ENCODE results near the gene CHST12. TPM values are rescaled to one million over a fixed set of nuclear protein-coding genes. Genes with fewer than 3 reads are reported as not detected.
"Not testable (repeated sequence)": the region's sequence is repeated elsewhere in the genome, so short reads cannot be mapped to it uniquely, and the experiment has no call there.

CHST12 gene
- total RNA-seq, 1 experiment from 2014 or later, result 19.3 TPM

DNA sequence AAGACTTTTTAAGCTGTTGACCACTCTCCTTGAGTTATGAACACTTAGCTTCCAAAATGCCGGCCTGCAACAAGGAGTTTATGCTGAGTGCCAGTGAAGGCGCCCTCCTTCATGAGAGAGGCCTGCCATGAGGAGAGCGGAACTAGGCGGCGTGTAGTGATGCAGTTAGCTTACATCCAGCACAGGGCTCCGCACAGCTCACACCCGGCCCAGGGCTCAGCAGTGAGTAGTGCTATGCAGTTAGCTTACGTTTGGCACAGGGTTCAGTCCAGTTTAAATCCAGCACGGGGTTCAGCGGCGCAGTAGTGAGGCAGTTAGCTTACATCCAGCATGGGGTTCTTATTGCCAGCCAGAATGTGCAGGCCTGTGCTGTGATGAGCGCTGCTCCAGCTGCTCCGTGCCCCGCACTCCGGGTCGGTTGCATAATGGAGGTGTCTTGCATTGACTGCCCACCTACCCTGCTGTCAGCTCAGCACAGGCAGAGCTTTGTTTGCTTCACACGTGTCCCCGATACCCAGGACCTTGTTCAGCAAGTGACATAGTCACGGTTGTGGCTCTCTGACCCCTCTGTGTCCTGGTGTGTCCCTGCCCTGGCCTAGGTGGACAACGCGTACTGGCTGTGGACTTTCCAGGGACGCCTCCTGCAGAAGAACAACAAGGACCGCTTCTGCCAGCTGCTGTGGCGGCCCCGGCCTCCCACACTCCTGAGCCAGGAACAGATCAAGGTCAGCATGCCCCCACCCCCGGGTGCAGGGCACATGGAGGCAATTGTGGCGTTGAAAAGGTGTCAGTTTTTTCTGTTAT lies 26.9 kb upstream of the CHST12 start:
- Histone ChIP-seq H3K79me1 (ENCODE audit: insufficient read depth, low read depth, low read length, poor library complexity, severe bottlenecking) (peaks cover 10% of the 10 kb centered on the region), H2BK15ac (ENCODE audit: low read depth, low read length) (no peak overlapping the region), H2AK5ac (ENCODE audit: insufficient read length, low read length) (no peak overlapping the region), H4K20me1 (ENCODE audit: control insufficient read depth, insufficient read depth, insufficient read length) (no peaks in the 10 kb centered on the region), H3K4me1 (ENCODE audit: insufficient read depth, low read length) (no peaks in the 10 kb centered on the region), H2BK20ac (ENCODE audit: low read depth, low read length, poor library complexity, severe bottlenecking) (no peak overlapping the region), H3K4ac (ENCODE audit: low read depth, low read length) (no peak overlapping the region), H3T11ph (ENCODE audit: low read length) (no peak overlapping the region), H4K91ac (ENCODE audit: insufficient read length, low read depth, low read length) (no peak overlapping the region), H2BK12ac (ENCODE audit: insufficient read length, low read depth, low read length) (no peak overlapping the region), H3K14ac (ENCODE audit: insufficient read depth, low read length) (no peak overlapping the region), H3K23ac (ENCODE audit: insufficient read length, low read depth, low read length) (no peak overlapping the region), H3K23me2 (ENCODE audit: insufficient read length, low read depth, low read length, poor library complexity, severe bottlenecking) (no peaks in the 10 kb centered on the region), H4K8ac (replicated peaks; ENCODE audit: insufficient read length, low read depth, low read length) (no peak overlapping the region), H3K27ac (ENCODE audit: insufficient read length, low read depth, low read length) (no peak overlapping the region), H2BK5ac (ENCODE audit: insufficient read length, low read length) (no peak overlapping the region), H3K9ac (ENCODE audit: extremely low read depth, insufficient read length, low read length) (no peak overlapping the region), H2BK120ac (ENCODE audit: low read depth, low read length, poor library complexity, severe bottlenecking) (no peak overlapping the region), H3K56ac (ENCODE audit: insufficient read length, low read depth, low read length) (no peak overlapping the region), H2AFZ (ENCODE audit: low read length) (no peak overlapping the region), H3K9me3 (ENCODE audit: control insufficient read depth, low read depth, low read length) (no peaks in the 10 kb centered on the region), H3K79me2 (ENCODE audit: insufficient read depth, low read length) (peaks cover 3% of the 10 kb centered on the region; the same call in 1 of the 2 replicates), H3K18ac (ENCODE audit: insufficient read length, low read depth, low read length) (no peak overlapping the region), H3K4me2 (ENCODE audit: insufficient read depth, insufficient read length, low read length) (no peak overlapping the region), H4K5ac (ENCODE audit: insufficient read length, low read depth, low read length) (no peak overlapping the region), H3K27me3 (ENCODE audit: insufficient read depth, low read length) (no peaks in the 10 kb centered on the region)
- Mint-ChIP-seq H3K27ac (peak overlapping the region in 2 of 3 experiments; percentile 8 to 74; a peak in 3 of 7 replicates), H3K4me1 (no peaks in the 10 kb centered on the region), H3K36me3 (ENCODE audit: insufficient read depth in 1 of 3, low read depth in 3 of 3) (peaks cover 82 to 97% (median 97%) of the 10 kb centered on the region in 3 experiments), H3K4me3 (no peak overlapping the region), H3K27me3 (ENCODE audit: low read depth) (no peaks in the 10 kb centered on the region; the same call in 1 of the 2 replicates), H3K9me3 (no peaks in the 10 kb centered on the region; a peak in 2 of 5 replicates)
- DNase-seq, result no peak
- WGBS (ENCODE audit: extremely low coverage, insufficient read length, low lambda C conversion rate), result no CpG with 5 or more reads among the region's 27 CpGs
- TF ChIP-seq, protein P1, sequence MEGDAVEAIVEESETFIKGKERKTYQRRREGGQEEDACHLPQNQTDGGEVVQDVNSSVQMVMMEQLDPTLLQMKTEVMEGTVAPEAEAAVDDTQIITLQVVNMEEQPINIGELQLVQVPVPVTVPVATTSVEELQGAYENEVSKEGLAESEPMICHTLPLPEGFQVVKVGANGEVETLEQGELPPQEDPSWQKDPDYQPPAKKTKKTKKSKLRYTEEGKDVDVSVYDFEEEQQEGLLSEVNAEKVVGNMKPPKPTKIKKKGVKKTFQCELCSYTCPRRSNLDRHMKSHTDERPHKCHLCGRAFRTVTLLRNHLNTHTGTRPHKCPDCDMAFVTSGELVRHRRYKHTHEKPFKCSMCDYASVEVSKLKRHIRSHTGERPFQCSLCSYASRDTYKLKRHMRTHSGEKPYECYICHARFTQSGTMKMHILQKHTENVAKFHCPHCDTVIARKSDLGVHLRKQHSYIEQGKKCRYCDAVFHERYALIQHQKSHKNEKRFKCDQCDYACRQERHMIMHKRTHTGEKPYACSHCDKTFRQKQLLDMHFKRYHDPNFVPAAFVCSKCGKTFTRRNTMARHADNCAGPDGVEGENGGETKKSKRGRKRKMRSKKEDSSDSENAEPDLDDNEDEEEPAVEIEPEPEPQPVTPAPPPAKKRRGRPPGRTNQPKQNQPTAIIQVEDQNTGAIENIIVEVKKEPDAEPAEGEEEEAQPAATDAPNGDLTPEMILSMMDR (conservative IDR thresholded peaks at IDR 0.05), result no peak

DNA sequence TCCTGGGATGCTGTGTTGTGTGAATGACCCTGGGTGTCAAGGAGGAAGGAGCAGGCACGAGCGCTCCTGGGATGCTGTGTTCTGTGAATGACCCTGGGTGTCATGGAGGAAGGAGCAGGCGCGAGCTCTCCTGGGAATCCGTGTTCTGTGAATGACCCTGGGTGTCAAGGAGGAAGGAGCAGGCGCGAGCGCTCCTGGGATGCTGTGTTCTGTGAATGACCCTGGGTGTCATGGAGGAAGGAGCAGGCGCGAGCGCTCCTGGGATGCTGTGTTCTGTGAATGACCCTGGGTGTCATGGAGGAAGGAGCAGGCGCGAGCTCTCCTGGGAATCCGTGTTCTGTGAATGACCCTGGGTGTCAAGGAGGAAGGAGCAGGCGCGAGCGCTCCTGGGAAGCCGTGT lies 25.9 kb upstream of the CHST12 start:
- not testable (repeated sequence) for H2BK20ac ChIP-seq (ENCODE audit: low read depth, low read length, poor library complexity, severe bottlenecking); H2AK5ac ChIP-seq (ENCODE audit: insufficient read length, low read length); H4K8ac ChIP-seq (replicated peaks; ENCODE audit: insufficient read length, low read depth, low read length); H3K9me3 ChIP-seq (ENCODE audit: control insufficient read depth, low read depth, low read length); H2AFZ ChIP-seq (ENCODE audit: low read length); H3K27ac ChIP-seq (ENCODE audit: insufficient read length, low read depth, low read length); H4K20me1 ChIP-seq (ENCODE audit: control insufficient read depth, insufficient read depth, insufficient read length); H3K79me2 ChIP-seq (ENCODE audit: insufficient read depth, low read length); H3K9me3 Mint-ChIP-seq; DNase-seq; H3K9ac ChIP-seq (ENCODE audit: extremely low read depth, insufficient read length, low read length); H3K4me3 Mint-ChIP-seq; H3K23me2 ChIP-seq (ENCODE audit: insufficient read length, low read depth, low read length, poor library complexity, severe bottlenecking); H3K4ac ChIP-seq (ENCODE audit: low read depth, low read length); H4K5ac ChIP-seq (ENCODE audit: insufficient read length, low read depth, low read length); H3K4me1 Mint-ChIP-seq; H3K27ac Mint-ChIP-seq; H3T11ph ChIP-seq (ENCODE audit: low read length); H3K27me3 ChIP-seq (ENCODE audit: insufficient read depth, low read length); H3K4me1 ChIP-seq (ENCODE audit: insufficient read depth, low read length); H2BK12ac ChIP-seq (ENCODE audit: insufficient read length, low read depth, low read length); H3K14ac ChIP-seq (ENCODE audit: insufficient read depth, low read length); H2BK120ac ChIP-seq (ENCODE audit: low read depth, low read length, poor library complexity, severe bottlenecking); H3K56ac ChIP-seq (ENCODE audit: insufficient read length, low read depth, low read length); H2BK15ac ChIP-seq (ENCODE audit: low read depth, low read length); H2BK5ac ChIP-seq (ENCODE audit: insufficient read length, low read length); H3K23ac ChIP-seq (ENCODE audit: insufficient read length, low read depth, low read length); H4K91ac ChIP-seq (ENCODE audit: insufficient read length, low read depth, low read length); H3K4me2 ChIP-seq (ENCODE audit: insufficient read depth, insufficient read length, low read length); H3K18ac ChIP-seq (ENCODE audit: insufficient read length, low read depth, low read length); H3K27me3 Mint-ChIP-seq (ENCODE audit: low read depth); H3K79me1 ChIP-seq (ENCODE audit: insufficient read depth, low read depth, low read length, poor library complexity, severe bottlenecking)
- WGBS (ENCODE audit: extremely low coverage, insufficient read length, low lambda C conversion rate), result no CpG with 5 or more reads among the region's 18 CpGs
- H3K36me3 Mint-ChIP-seq (ENCODE audit: insufficient read depth in 1 of 3, low read depth in 3 of 3), result peaks cover 75 to 96% (median 92%) of the 10 kb centered on the region in 3 experiments

Measured in H9 (cell line).